Glutamatergic neuron (in vitro differentiated cells): ENCODE measurements around the gene KRT37. TPM values are rescaled to one million over a fixed set of nuclear protein-coding genes. Genes with fewer than 3 reads are reported as not detected.

Experiments used
- DNase-seq: peaks from one replicate; pipeline ENCODE4 v3.0.0; 2022
- H3K27ac Mint-ChIP-seq: one replicate; pipeline ENCODE4 v1.8.0; 2020; ENCODE audit warnings: mild to moderate bottlenecking, mixed read lengths, inconsistent platforms; ENCODE audit not compliant: unreplicated experiment
- H3K27me3 Mint-ChIP-seq: one replicate; pipeline ENCODE4 v1.8.0; 2020; ENCODE audit warnings: mild to moderate bottlenecking, moderate library complexity, mixed read lengths, inconsistent platforms; ENCODE audit not compliant: unreplicated experiment
- H3K36me3 Mint-ChIP-seq: one replicate; pipeline ENCODE4 v1.8.0; 2020; ENCODE audit warnings: mild to moderate bottlenecking, mixed read lengths, inconsistent platforms; ENCODE audit not compliant: unreplicated experiment
- H3K4me1 Mint-ChIP-seq: one replicate; pipeline ENCODE4 v1.8.0; 2020; ENCODE audit warnings: mild to moderate bottlenecking, low read depth, mixed read lengths, inconsistent platforms; ENCODE audit not compliant: unreplicated experiment
- H3K4me3 Mint-ChIP-seq: one replicate; pipeline ENCODE4 v1.8.0; 2020; ENCODE audit warnings: mild to moderate bottlenecking, mixed read lengths, inconsistent platforms; ENCODE audit not compliant: unreplicated experiment
- H3K9me3 Mint-ChIP-seq: one replicate; pipeline ENCODE4 v1.8.0; 2020; ENCODE audit warnings: mild to moderate bottlenecking, moderate library complexity, mixed read lengths, inconsistent platforms; ENCODE audit not compliant: unreplicated experiment
- long read RNA-seq: library from polyadenylated mRNA; unstranded; transcript quantifications from one replicate; pipeline ENCODE4 v2.0.0, GENCODE V29; 2020; ENCODE audit not compliant: unreplicated experiment
- total RNA-seq: library from RNA; stranded (reverse); fragmentation: NEBNext Ultra II Directional; extraction: Animal tissue kit (Norgen Biotek cat#: 25700); gene quantifications from one replicate; pipeline ENCODE4 v1.2.1, GENCODE V29; 2021; ENCODE audit not compliant: unreplicated experiment
- TF ChIP-seq, protein P1 (sequence below): fragments of 200-600 bp; sonication (generic); IDR thresholded peaks from one replicate; pipeline ENCODE4 v1.5.0; 2021; ENCODE audit not compliant: partially characterized antibody, unreplicated experiment

The KRT37 gene
- total RNA-seq, result not detected
- long read RNA-seq, result 0 reads

GRCh38 chr17:41424111-41424635 lies at the start of gene KRT37:
TSS of gene KRT37 (minus strand) at chr17:41424585. CDS start at chr17:41424523, 62 bp downstream.
- TF ChIP-seq, protein P1, sequence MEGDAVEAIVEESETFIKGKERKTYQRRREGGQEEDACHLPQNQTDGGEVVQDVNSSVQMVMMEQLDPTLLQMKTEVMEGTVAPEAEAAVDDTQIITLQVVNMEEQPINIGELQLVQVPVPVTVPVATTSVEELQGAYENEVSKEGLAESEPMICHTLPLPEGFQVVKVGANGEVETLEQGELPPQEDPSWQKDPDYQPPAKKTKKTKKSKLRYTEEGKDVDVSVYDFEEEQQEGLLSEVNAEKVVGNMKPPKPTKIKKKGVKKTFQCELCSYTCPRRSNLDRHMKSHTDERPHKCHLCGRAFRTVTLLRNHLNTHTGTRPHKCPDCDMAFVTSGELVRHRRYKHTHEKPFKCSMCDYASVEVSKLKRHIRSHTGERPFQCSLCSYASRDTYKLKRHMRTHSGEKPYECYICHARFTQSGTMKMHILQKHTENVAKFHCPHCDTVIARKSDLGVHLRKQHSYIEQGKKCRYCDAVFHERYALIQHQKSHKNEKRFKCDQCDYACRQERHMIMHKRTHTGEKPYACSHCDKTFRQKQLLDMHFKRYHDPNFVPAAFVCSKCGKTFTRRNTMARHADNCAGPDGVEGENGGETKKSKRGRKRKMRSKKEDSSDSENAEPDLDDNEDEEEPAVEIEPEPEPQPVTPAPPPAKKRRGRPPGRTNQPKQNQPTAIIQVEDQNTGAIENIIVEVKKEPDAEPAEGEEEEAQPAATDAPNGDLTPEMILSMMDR, result no peak

GRCh38 chr17:41468346-41468745 lies 44.0 kb upstream of the KRT37 start:
- Mint-ChIP-seq H3K27me3 (peaks cover 2% of the 10 kb centered on the region), H3K36me3 (peaks cover 12% of the 10 kb centered on the region), H3K9me3 (peaks cover 3% of the 10 kb centered on the region), H3K27ac (no peak overlapping the region), H3K4me3 (no peak overlapping the region), H3K4me1 (no peaks in the 10 kb centered on the region)
- TF ChIP-seq, protein P1, result no peak
- DNase-seq, result no peak

More at GRCh38 chr17:41424111-41424635, at the start of gene KRT37:
- H3K36me3 Mint-ChIP-seq, result no peaks in the 10 kb centered on the region
- H3K27ac Mint-ChIP-seq, result no peak within 1 kb of the TSS
- H3K9me3 Mint-ChIP-seq, result no peaks in the 10 kb centered on the region
- H3K4me3 Mint-ChIP-seq, result no peak within 1 kb of the TSS
- DNase-seq, result no peak
- H3K4me1 Mint-ChIP-seq, result no peaks in the 10 kb centered on the region
- no peaks in the 10 kb centered on the region for H3K27me3 Mint-ChIP-seq

- TF ChIP-seq, protein P1, result no peak
- H3K4me3 Mint-ChIP-seq, result no peak overlapping the region
- no peak overlapping the region for H3K27ac Mint-ChIP-seq
- H3K4me1 Mint-ChIP-seq, result no peaks in the 10 kb centered on the region
- DNase-seq, result no peak
- no peaks in the 10 kb centered on the region for H3K27me3 Mint-ChIP-seq
- peaks cover 12% of the 10 kb centered on the region for H3K36me3 Mint-ChIP-seq
- H3K9me3 Mint-ChIP-seq, result peaks cover 3% of the 10 kb centered on the region
Observed at GRCh38 chr17:41467561-41467960, 43.2 kb upstream of the KRT37 start.

DNA sequence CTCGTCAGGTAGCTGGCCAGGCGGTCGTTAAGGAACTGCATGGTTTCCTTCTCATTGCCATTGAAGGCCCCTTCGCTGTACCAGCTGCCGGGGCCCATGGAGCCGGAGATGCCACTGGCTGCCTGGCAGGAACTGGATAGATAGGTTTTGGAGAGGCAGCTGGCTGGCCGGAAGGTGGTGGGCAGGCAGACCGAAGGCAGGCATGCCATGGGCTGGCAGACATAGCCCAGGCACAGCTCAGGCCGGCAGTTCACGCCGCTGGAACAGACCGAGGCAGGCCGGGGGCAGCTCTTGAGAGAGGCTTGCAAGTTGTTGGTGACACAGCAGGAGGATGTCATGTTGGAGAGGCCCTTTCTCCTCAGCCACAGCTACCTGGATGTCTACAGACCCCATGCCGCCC lies 42.6 kb upstream of the KRT37 start, which contains the start of gene KRT32:
KRT32 (minus strand) TSS at position 399 of the 400 bp plus-strand sequence; CDS start at position 338, 61 bp downstream.
- Mint-ChIP-seq H3K27me3 (no peaks in the 10 kb centered on the region), H3K4me3 (no peak within 1 kb of the TSS), H3K27ac (no peak within 1 kb of the TSS), H3K4me1 (no peaks in the 10 kb centered on the region), H3K36me3 (peaks cover 11% of the 10 kb centered on the region), H3K9me3 (peaks cover 3% of the 10 kb centered on the region)
- no peak for DNase-seq
- TF ChIP-seq, protein P1, result no peak

DNA sequence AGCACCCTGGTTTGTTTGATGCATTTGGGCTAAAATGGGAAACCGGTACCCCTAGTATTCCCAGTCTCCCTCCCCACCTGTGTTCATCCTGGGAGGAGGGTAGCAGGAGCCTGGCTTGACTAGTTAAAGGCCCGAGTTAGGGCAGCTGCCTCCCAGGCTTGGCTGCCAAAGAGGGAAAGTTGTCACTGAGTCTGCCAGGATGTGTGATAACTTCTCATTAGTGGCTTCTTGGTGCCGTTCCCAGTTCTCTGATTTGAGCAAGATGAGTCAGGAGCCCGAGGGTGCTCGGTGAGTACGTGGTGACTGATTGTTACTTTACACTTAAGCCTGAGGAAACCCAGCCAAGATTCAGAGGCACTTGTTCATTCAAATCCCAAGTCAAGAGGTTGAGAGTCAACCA lies 40.3 kb upstream of the KRT37 start:
- H3K27me3 Mint-ChIP-seq, result no peaks in the 10 kb centered on the region
- no peak overlapping the region for H3K4me3 Mint-ChIP-seq
- TF ChIP-seq, protein P1, result no peak
- H3K36me3 Mint-ChIP-seq, result no peaks in the 10 kb centered on the region
- no peak overlapping the region for H3K27ac Mint-ChIP-seq
- DNase-seq, result no peak
- no peaks in the 10 kb centered on the region for H3K4me1 Mint-ChIP-seq
- H3K9me3 Mint-ChIP-seq, result peaks cover 3% of the 10 kb centered on the region
